ENCODE results near the gene MED13. TPM values are rescaled to one million over a fixed set of nuclear protein-coding genes. Genes with fewer than 3 reads are reported as not detected.

MED13 gene
- total RNA-seq, 1 experiment from 2014 or later = 96.0 TPM

- TF ChIP-seq FOSL1 (IDR thresholded peaks at IDR 0.05; ENCODE audit: low read depth) = no peak
- TF ChIP-seq YY1 (IDR thresholded peaks at IDR 0.05; ENCODE audit: extremely low read depth, insufficient replicate concordance, low read depth, low read length) = no peak
- no peak for TF ChIP-seq POLR2AphosphoS5 (IDR thresholded peaks at IDR 0.05; ENCODE audit: low read depth, low read length)
- TF ChIP-seq SIN3A (IDR thresholded peaks at IDR 0.05; ENCODE audit: low read depth) = no peak
- TF ChIP-seq EZH2 (IDR thresholded peaks at IDR 0.05) = no peak
Measured at GRCh38 chr17:62084585-62084984, 19.5 kb upstream of the MED13 start (continued).

- no peaks in the 10 kb centered on the region for H3K36me3 ChIP-seq (ENCODE audit: control insufficient read depth in 1 of 2, insufficient read depth in 2 of 2, low read length in 2 of 2)
- H3K27me3 ChIP-seq (ENCODE audit: insufficient read depth, low read length) = no peaks in the 10 kb centered on the region
- no peak overlapping the region for H3K27ac ChIP-seq (ENCODE audit: low read depth, low read length)
- BruUV-seq (replicated peaks) = no TSS peak
- no peak overlapping the region for H2AFZ ChIP-seq (ENCODE audit: low read depth, low read length, poor library complexity, severe bottlenecking)
- POLR2A ChIA-PET = no interaction called here
- intact Hi-C loops (cut with micrococcal nuclease) = no loop called here
- ATAC-seq (no peak), DNase-seq (ENCODE audit: low read depth, low spot score) (no peak)
- CTCF ChIA-PET = interaction anchor here (0.6 kb wide), 1 partner anchor 18 kb away, joined by 3 read pairs; no protein-coding TSS in a partner anchor
- no peak for TF ChIP-seq JUND (IDR thresholded peaks at IDR 0.05)
- no peak for TF ChIP-seq YY1 (IDR thresholded peaks at IDR 0.05; ENCODE audit: extremely low read depth, insufficient replicate concordance, low read depth, low read length)
- no peak for TF ChIP-seq ELF1 (IDR thresholded peaks at IDR 0.05; ENCODE audit: borderline replicate concordance, low read depth)
- no peak for TF ChIP-seq EZH2 (IDR thresholded peaks at IDR 0.05)
- no peaks in the 10 kb centered on the region for H3K9me3 ChIP-seq (ENCODE audit: control insufficient read depth in 1 of 2, insufficient read depth in 1 of 2, low read depth in 1 of 2, low read length in 2 of 2)
- H3K4me3 ChIP-seq (replicated peaks in 1 of 2; ENCODE audit: low read depth in 1 of 2, low read length in 2 of 2) = no peak overlapping the region
- H3K4me1 ChIP-seq (ENCODE audit: control insufficient read depth in 1 of 2, insufficient read depth in 2 of 2, low read length in 2 of 2) = no peaks in the 10 kb centered on the region
- H3K9me2 ChIP-seq (ENCODE audit: insufficient read depth) = no peaks in the 10 kb centered on the region
- RAD21 ChIA-PET (ENCODE audit: low non-redundant PET in 1 of 2, low total read pairs in 2 of 2, uncharacterized antibody in 2 of 2, unreplicated experiment in 2 of 2) = no interaction called here
- no peaks in the 10 kb centered on the region for H3K79me2 ChIP-seq (ENCODE audit: insufficient read depth, low read length)
- H3K9ac ChIP-seq (ENCODE audit: low read length) = no peak overlapping the region
- H3K4me2 ChIP-seq (ENCODE audit: low read length) = no peak overlapping the region
- H4K20me1 ChIP-seq (ENCODE audit: insufficient read depth) = no peaks in the 10 kb centered on the region
Measured at GRCh38 chr17:62083651-62084050, 18.6 kb upstream of the MED13 start.

GRCh38 chr17:62080647-62081046 is 15.6 kb upstream of the MED13 start:
- intact Hi-C loops (cut with micrococcal nuclease) = no loop called here
- H3K36me3 ChIP-seq (ENCODE audit: control insufficient read depth in 1 of 2, insufficient read depth in 2 of 2, low read length in 2 of 2) = no peaks in the 10 kb centered on the region
- no peaks in the 10 kb centered on the region for H3K9me2 ChIP-seq (ENCODE audit: insufficient read depth)
- no TSS peak for BruUV-seq (replicated peaks)
- H3K27ac ChIP-seq (ENCODE audit: low read depth, low read length) = no peak overlapping the region
- TF ChIP-seq JUND (IDR thresholded peaks at IDR 0.05) = no peak
- TF ChIP-seq SIN3A (IDR thresholded peaks at IDR 0.05; ENCODE audit: low read depth) = no peak
- no peak for TF ChIP-seq YY1 (IDR thresholded peaks at IDR 0.05; ENCODE audit: extremely low read depth, insufficient replicate concordance, low read depth, low read length)
- POLR2A ChIA-PET = interaction anchor here (1.7 kb wide), 1 partner anchor 13 kb away, joined by 4 read pairs; no protein-coding TSS in a partner anchor
- no peaks in the 10 kb centered on the region for H4K20me1 ChIP-seq (ENCODE audit: insufficient read depth)
- no peak overlapping the region for H3K4me2 ChIP-seq (ENCODE audit: low read length)
- H3K9ac ChIP-seq (ENCODE audit: low read length) = no peak overlapping the region
- H3K4me3 ChIP-seq (replicated peaks in 1 of 2; ENCODE audit: low read depth in 1 of 2, low read length in 2 of 2) = no peak overlapping the region
- DNase-seq (ENCODE audit: low read depth, low spot score) = no peak
- H3K9me3 ChIP-seq (ENCODE audit: control insufficient read depth in 1 of 2, insufficient read depth in 1 of 2, low read depth in 1 of 2, low read length in 2 of 2) = no peaks in the 10 kb centered on the region
- CTCF ChIA-PET = interaction anchor here (1.9 kb wide), 1 partner anchor 29 kb away, joined by 7 read pairs; no protein-coding TSS in a partner anchor
- RAD21 ChIA-PET (ENCODE audit: low non-redundant PET in 1 of 2, low total read pairs in 2 of 2, uncharacterized antibody in 2 of 2, unreplicated experiment in 2 of 2) = no interaction called here
- H2AFZ ChIP-seq (ENCODE audit: low read depth, low read length, poor library complexity, severe bottlenecking) = no peak overlapping the region
- no peaks in the 10 kb centered on the region for H3K79me2 ChIP-seq (ENCODE audit: insufficient read depth, low read length)
- H3K4me1 ChIP-seq (ENCODE audit: control insufficient read depth in 1 of 2, insufficient read depth in 2 of 2, low read length in 2 of 2) = no peaks in the 10 kb centered on the region
- H3K27me3 ChIP-seq (ENCODE audit: insufficient read depth, low read length) = no peaks in the 10 kb centered on the region
- ATAC-seq = no peak

Data from HCT116 (cell line).